ENCODE data around the gene FOXL3.

Gene FOXL3

DNA sequence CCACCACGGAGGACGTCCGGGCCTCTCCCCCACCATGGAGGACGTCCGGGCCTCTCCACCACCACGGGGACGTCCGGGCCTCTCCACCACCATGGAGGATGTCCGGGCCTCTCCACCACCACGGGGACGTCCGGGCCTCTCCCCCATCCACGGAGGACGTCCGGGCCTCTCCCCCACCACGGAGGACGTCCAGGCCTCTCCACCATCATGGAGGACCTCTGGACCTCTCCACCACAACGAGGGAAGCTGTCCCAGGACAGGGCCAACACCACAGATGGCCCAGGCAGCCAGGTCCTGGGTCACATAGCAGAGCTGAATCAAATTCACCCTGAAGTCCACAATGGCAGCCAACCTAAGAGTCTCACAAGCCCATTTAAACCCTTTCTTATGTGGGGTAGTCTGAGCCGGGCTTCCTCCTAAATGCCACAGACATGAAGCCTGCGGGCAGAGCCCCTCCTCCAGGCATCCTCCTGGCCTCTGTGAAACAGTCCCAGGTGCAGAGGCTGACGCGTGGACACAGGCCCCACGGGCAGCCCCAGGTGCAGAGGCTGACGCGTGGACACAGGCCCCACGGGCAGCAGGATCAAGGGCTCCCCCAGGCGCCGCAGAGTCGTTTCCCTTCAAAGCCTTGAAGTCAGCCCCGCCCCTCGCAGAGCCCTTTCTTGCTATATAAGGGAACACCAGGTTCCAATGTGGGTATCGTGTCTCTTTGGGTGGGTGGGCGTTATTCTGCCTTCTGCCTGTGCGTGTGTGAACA, 47.0 kb downstream of the FOXL3 start:
- TF ChIP-seq, protein P1, sequence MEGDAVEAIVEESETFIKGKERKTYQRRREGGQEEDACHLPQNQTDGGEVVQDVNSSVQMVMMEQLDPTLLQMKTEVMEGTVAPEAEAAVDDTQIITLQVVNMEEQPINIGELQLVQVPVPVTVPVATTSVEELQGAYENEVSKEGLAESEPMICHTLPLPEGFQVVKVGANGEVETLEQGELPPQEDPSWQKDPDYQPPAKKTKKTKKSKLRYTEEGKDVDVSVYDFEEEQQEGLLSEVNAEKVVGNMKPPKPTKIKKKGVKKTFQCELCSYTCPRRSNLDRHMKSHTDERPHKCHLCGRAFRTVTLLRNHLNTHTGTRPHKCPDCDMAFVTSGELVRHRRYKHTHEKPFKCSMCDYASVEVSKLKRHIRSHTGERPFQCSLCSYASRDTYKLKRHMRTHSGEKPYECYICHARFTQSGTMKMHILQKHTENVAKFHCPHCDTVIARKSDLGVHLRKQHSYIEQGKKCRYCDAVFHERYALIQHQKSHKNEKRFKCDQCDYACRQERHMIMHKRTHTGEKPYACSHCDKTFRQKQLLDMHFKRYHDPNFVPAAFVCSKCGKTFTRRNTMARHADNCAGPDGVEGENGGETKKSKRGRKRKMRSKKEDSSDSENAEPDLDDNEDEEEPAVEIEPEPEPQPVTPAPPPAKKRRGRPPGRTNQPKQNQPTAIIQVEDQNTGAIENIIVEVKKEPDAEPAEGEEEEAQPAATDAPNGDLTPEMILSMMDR (IDR thresholded peaks at IDR 0.05; ENCODE audit: low read depth, low read length), result no peak
- Histone ChIP-seq H3K27ac (no peak overlapping the region), H3K27me3 (ENCODE audit: insufficient read depth, low read depth, severe bottlenecking) (no peaks in the 10 kb centered on the region), H3K9me3 (ENCODE audit: severe bottlenecking) (no peaks in the 10 kb centered on the region), H3K4me3 (ENCODE audit: low read depth, low read length) (no peak overlapping the region), H3K36me3 (no peaks in the 10 kb centered on the region)
- DNase-seq, result no peak

DNA sequence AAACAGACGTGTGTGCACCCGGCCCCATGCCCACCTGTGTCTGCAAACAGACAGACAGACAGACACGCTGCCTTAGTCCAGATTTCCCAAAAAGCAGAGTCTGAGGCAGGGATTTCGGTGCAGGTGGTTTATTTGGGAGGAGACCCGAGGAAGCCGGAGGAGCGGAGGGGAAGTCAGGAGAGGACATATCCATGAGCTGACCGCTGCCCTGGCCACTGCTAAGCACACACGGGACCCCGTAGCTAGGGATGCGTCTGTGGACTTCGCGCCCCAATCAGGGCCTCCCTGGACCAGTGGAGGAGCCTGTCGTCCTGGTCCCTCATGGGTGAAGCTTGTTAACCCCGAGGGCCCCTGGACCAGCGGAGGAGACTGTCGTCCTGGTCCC, 47.6 kb downstream of the FOXL3 start:
- no peaks in the 10 kb centered on the region for H3K27me3 ChIP-seq (ENCODE audit: insufficient read depth, low read depth, severe bottlenecking)
- H3K9me3 ChIP-seq (ENCODE audit: severe bottlenecking), result no peaks in the 10 kb centered on the region
- no peaks in the 10 kb centered on the region for H3K36me3 ChIP-seq
- TF ChIP-seq, protein P1 (IDR thresholded peaks at IDR 0.05; ENCODE audit: low read depth, low read length), result no peak
- H3K27ac ChIP-seq, result no peak overlapping the region
- H3K4me3 ChIP-seq (ENCODE audit: low read depth, low read length), result no peak overlapping the region
- DNase-seq, result no peak

- Histone ChIP-seq H3K27ac (no peak overlapping the region), H3K36me3 (no peaks in the 10 kb centered on the region), H3K4me3 (ENCODE audit: low read depth, low read length) (no peak overlapping the region), H3K27me3 (ENCODE audit: insufficient read depth, low read depth, severe bottlenecking) (no peaks in the 10 kb centered on the region), H3K9me3 (ENCODE audit: severe bottlenecking) (no peaks in the 10 kb centered on the region)
- TF ChIP-seq, protein P1 (IDR thresholded peaks at IDR 0.05; ENCODE audit: low read depth, low read length), result no peak
- DNase-seq, result no peak
Measured at GRCh38 chr7:338295-339061, 48.5 kb downstream of the FOXL3 start.

- TF ChIP-seq, protein P1 (IDR thresholded peaks at IDR 0.05; ENCODE audit: low read depth, low read length), result no peak
- no peaks in the 10 kb centered on the region for H3K36me3 ChIP-seq
- no peak for DNase-seq
- no peaks in the 10 kb centered on the region for H3K9me3 ChIP-seq (ENCODE audit: severe bottlenecking)
- no peak overlapping the region for H3K27ac ChIP-seq
- no peaks in the 10 kb centered on the region for H3K27me3 ChIP-seq (ENCODE audit: insufficient read depth, low read depth, severe bottlenecking)
- no peak overlapping the region for H3K4me3 ChIP-seq (ENCODE audit: low read depth, low read length)
Measured at GRCh38 chr7:339062-339342, 49.0 kb downstream of the FOXL3 start.

GRCh38 chr7:339696-340095, 49.7 kb downstream of the FOXL3 start:
- Histone ChIP-seq H3K27ac (no peak overlapping the region), H3K4me3 (ENCODE audit: low read depth, low read length) (no peak overlapping the region), H3K27me3 (ENCODE audit: insufficient read depth, low read depth, severe bottlenecking) (no peaks in the 10 kb centered on the region), H3K9me3 (ENCODE audit: severe bottlenecking) (no peaks in the 10 kb centered on the region), H3K36me3 (no peaks in the 10 kb centered on the region)
- no peak for DNase-seq
- TF ChIP-seq, protein P1 (IDR thresholded peaks at IDR 0.05; ENCODE audit: low read depth, low read length), result no peak

Measured in WERI-Rb-1 (cell line).